HEK293 (cell line): ENCODE results near the gene TSPOAP1.

ENCODE experiments used
- CTCF ChIA-PET: fragments of 350-600 bp; formaldehyde crosslinking; extraction: SDS; loops from one replicate; lab custom pipeline; 2021; ENCODE audit warnings: antibody characterized with exemption; lab: Yijun Ruan, JAX
- POLR2A ChIA-PET: fragments of 300-600 bp; formaldehyde crosslinking; extraction: SDS; loops from one replicate; lab custom pipeline; 2020; ENCODE audit warnings: antibody characterized with exemption, inconsistent platforms; lab: Yijun Ruan, JAX
- H3K27ac ChIP-seq: fragments of 200-500 bp; sonication (Bioruptor generic); 2 replicates; pipeline ENCODE4 v1.5.1; 2014; ENCODE audit warnings: low read depth, low read length, control low read depth, inconsistent platforms; ENCODE audit errors: extremely low read depth
- H3K36me3 ChIP-seq, 2 experiments: fragments of 200-500 bp in 1 of 2; sonication (Bioruptor generic) in 1 of 2; 1 replicate in 1 of 2; 2 replicates in 1 of 2; pipeline ENCODE4 v1.5.1; 2014 to 2017; ENCODE audit warnings: inconsistent platforms in 2 of 2, low read length in 2 of 2; ENCODE audit not compliant: control insufficient read depth in 2 of 2, insufficient read depth in 1 of 2
- H3K4me1 ChIP-seq: fragments of 200-500 bp; sonication (Bioruptor generic); 2 replicates; pipeline ENCODE4 v1.5.1; 2014; ENCODE audit warnings: mild to moderate bottlenecking, low read length, inconsistent platforms; ENCODE audit not compliant: control insufficient read depth, insufficient read depth
- H3K4me3 ChIP-seq: 2 replicates; pipeline ENCODE4 v1.5.1; 2011; ENCODE audit warnings: low read depth, mild to moderate bottlenecking, control low read depth, low read length, moderate library complexity
- H3K9me3 ChIP-seq: fragments of 200-500 bp; sonication (Bioruptor generic); 2 replicates; pipeline ENCODE4 v1.5.1; 2014; ENCODE audit warnings: low read depth, low read length, inconsistent platforms; ENCODE audit not compliant: control insufficient read depth, insufficient read depth
- KLF8 ChIP-seq: fragments of 450-650 bp; formaldehyde crosslinking; IDR thresholded peaks from 2 replicates; pipeline ENCODE4 v1.5.1; 2016; ENCODE audit warnings: missing biosample characterization, missing genetic modification characterization
- OSR2 ChIP-seq: fragments of 450-650 bp; formaldehyde crosslinking; IDR thresholded peaks from 2 replicates; pipeline ENCODE4 v1.5.1; 2016; ENCODE audit warnings: missing biosample characterization, missing genetic modification characterization
- ZNF174 ChIP-seq: fragments of 450-650 bp; formaldehyde crosslinking; IDR thresholded peaks from 2 replicates; pipeline ENCODE4 v1.5.0; 2017; ENCODE audit warnings: missing biosample characterization, mild to moderate bottlenecking, missing genetic modification characterization
- ZNF544 ChIP-seq: fragments of 450-650 bp; formaldehyde crosslinking; IDR thresholded peaks from 2 replicates; pipeline ENCODE4 v1.5.0; 2017; ENCODE audit warnings: missing biosample characterization, missing genetic modification characterization
- ZNF585B ChIP-seq: fragments of 450-650 bp; formaldehyde crosslinking; IDR thresholded peaks from 2 replicates; pipeline ENCODE4 v1.5.1; 2016; ENCODE audit warnings: missing biosample characterization, missing genetic modification characterization
- ZNF629 ChIP-seq: fragments of 450-650 bp; formaldehyde crosslinking; IDR thresholded peaks from 2 replicates; pipeline ENCODE4 v1.5.1; 2017; ENCODE audit warnings: missing biosample characterization, missing genetic modification characterization
- TF ChIP-seq, protein P1 (sequence below): fragments of 450-650 bp; formaldehyde crosslinking; IDR thresholded peaks from 2 replicates; pipeline ENCODE4 v1.5.1; 2016; ENCODE audit warnings: missing biosample characterization, missing genetic modification characterization
- TF ChIP-seq, protein P2 (sequence below): fragments of 450-650 bp; formaldehyde crosslinking; IDR thresholded peaks from 2 replicates; pipeline ENCODE4 v1.5.1; 2016; ENCODE audit warnings: missing biosample characterization, missing genetic modification characterization
- TF ChIP-seq, protein P3 (sequence below): fragments of 450-650 bp; formaldehyde crosslinking; IDR thresholded peaks from 2 replicates; pipeline ENCODE4 v1.5.1; 2017; ENCODE audit warnings: missing biosample characterization, missing genetic modification characterization
- TF ChIP-seq, protein P4 (sequence below): fragments of 450-650 bp; formaldehyde crosslinking; IDR thresholded peaks from 2 replicates; pipeline ENCODE4 v1.5.1; 2016; ENCODE audit warnings: missing biosample characterization, missing genetic modification characterization
- TF ChIP-seq, protein P5 (sequence below): fragments of 450-650 bp; formaldehyde crosslinking; IDR thresholded peaks from 2 replicates; pipeline ENCODE4 v1.5.1; 2016; ENCODE audit warnings: missing biosample characterization, missing genetic modification characterization
- TF ChIP-seq, protein P6 (sequence below): fragments of 450-650 bp; formaldehyde crosslinking; IDR thresholded peaks from 2 replicates; pipeline ENCODE4 v1.5.1; 2016; ENCODE audit warnings: missing biosample characterization, missing genetic modification characterization
- TF ChIP-seq, protein P7 (sequence below): fragments of 450-650 bp; formaldehyde crosslinking; IDR thresholded peaks from 2 replicates; pipeline ENCODE4 v1.5.1; 2016; ENCODE audit warnings: missing biosample characterization, missing genetic modification characterization, low read depth

Gene TSPOAP1

DNA sequence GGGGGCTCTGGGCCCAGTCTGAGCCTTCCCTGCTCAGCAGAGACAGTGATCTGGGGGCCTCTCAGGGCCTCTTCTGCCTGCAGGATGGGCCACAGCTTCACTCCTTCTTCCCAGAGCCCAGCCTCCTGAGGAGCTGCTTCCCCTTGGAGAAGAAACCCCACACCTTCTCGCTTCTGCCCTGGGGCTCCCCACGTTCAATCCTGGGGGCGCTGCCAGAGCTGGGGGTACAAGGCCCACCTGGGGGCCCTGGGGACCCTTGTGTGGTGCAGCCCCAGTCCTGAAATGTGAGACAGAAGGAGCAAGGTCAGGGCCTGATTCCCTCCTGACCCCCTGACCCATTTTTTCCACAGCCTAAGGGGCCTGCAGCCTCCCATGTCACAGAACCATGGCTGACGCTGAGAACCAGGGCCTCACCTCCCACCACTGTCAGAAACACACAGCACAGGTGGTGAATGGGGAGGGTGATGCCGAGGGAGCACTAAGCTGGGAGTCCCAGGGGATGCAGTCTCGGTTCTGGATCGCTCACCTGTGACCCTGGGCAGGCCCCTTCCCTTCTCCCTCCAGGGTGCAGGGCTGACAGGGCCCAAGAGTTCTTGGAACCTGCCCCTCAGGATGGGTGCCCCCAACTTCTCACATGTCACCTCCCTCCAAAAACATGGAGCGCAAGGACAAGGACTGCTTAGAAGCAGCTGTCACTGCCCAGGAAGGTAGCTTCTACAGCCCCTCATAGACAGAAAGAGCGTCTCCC lies 26.2 kb downstream of the TSPOAP1 start:
- H3K4me1 ChIP-seq, result no peaks in the 10 kb centered on the region
- TF ChIP-seq OSR2 (tag by site-specific recombination), result no peak
- no peak for TF ChIP-seq ZNF544 (tag by site-specific recombination)
- no peak for TF ChIP-seq ZNF629 (tag by site-specific recombination)
- TF ChIP-seq, protein P1, sequence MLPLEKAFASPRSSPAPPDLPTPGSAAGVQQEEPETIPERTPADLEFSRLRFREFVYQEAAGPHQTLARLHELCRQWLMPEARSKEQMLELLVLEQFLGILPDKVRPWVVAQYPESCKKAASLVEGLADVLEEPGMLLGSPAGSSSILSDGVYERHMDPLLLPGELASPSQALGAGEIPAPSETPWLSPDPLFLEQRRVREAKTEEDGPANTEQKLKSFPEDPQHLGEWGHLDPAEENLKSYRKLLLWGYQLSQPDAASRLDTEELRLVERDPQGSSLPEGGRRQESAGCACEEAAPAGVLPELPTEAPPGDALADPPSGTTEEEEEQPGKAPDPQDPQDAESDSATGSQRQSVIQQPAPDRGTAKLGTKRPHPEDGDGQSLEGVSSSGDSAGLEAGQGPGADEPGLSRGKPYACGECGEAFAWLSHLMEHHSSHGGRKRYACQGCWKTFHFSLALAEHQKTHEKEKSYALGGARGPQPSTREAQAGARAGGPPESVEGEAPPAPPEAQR (tag by site-specific recombination), result no peak
- TF ChIP-seq, protein P2, sequence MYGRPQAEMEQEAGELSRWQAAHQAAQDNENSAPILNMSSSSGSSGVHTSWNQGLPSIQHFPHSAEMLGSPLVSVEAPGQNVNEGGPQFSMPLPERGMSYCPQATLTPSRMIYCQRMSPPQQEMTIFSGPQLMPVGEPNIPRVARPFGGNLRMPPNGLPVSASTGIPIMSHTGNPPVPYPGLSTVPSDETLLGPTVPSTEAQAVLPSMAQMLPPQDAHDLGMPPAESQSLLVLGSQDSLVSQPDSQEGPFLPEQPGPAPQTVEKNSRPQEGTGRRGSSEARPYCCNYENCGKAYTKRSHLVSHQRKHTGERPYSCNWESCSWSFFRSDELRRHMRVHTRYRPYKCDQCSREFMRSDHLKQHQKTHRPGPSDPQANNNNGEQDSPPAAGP (tag by site-specific recombination), result no peak
- TF ChIP-seq, all 188 proteins: peak for 0
- Histone ChIP-seq H3K9me3 (no peaks in the 10 kb centered on the region), H3K27ac (no peak overlapping the region), H3K4me3 (no peak overlapping the region), H3K36me3 (no peaks in the 10 kb centered on the region)
- ChIA-PET CTCF (interaction anchor here (0.7 to 4.7 kb wide), 6 partner anchors 10 to 170 kb away, joined by 3 to 50 read pairs (median 15); no protein-coding TSS in a partner anchor), POLR2A (no interaction called here)

DNA sequence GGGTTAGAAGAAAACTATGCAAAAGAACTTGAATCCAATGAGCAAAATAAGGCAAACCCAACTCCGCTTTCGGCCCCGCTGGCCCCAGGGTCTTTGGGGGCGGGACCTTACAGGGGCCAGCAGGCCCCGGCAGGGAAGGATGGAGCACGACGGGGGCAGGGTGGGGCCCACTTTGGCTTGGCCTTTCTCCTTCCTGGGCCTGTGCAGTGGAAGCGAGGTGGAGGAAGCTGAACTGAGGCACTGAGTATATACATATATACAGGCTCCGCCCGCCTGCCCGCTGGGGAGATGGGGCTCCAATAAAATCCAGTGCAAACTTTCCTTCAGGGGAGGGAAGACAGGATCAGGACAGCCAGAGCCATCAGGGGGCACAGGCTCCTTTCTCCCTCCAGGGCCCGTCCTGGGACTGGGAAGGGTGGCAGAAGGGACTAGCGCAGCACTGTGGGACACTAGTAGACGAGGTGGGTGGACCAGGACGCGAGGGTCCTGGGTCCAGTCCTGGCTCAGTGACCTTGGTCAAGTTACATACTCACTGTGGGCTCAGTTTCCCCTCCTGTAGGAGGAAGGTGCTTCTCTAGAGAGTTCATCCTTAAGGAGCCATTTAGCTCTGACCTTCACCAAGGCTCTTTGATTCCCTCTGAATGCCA lies 27.0 kb downstream of the TSPOAP1 start:
- no peak overlapping the region for H3K4me3 ChIP-seq
- CTCF ChIA-PET, result interaction anchor here (0.5 to 3.9 kb wide), 5 partner anchors 15 to 1383 kb away, joined by 3 to 38 read pairs (median 3); no protein-coding TSS in a partner anchor
- H3K9me3 ChIP-seq, result no peaks in the 10 kb centered on the region
- POLR2A ChIA-PET, result no interaction called here
- no peak for TF ChIP-seq KLF8 (tag by site-specific recombination)
- TF ChIP-seq, protein P3, sequence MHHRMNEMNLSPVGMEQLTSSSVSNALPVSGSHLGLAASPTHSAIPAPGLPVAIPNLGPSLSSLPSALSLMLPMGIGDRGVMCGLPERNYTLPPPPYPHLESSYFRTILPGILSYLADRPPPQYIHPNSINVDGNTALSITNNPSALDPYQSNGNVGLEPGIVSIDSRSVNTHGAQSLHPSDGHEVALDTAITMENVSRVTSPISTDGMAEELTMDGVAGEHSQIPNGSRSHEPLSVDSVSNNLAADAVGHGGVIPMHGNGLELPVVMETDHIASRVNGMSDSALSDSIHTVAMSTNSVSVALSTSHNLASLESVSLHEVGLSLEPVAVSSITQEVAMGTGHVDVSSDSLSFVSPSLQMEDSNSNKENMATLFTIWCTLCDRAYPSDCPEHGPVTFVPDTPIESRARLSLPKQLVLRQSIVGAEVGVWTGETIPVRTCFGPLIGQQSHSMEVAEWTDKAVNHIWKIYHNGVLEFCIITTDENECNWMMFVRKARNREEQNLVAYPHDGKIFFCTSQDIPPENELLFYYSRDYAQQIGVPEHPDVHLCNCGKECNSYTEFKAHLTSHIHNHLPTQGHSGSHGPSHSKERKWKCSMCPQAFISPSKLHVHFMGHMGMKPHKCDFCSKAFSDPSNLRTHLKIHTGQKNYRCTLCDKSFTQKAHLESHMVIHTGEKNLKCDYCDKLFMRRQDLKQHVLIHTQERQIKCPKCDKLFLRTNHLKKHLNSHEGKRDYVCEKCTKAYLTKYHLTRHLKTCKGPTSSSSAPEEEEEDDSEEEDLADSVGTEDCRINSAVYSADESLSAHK (tag by site-specific recombination), result no peak
- H3K4me1 ChIP-seq, result no peaks in the 10 kb centered on the region
- no peaks in the 10 kb centered on the region for H3K36me3 ChIP-seq
- no peak overlapping the region for H3K27ac ChIP-seq

DNA sequence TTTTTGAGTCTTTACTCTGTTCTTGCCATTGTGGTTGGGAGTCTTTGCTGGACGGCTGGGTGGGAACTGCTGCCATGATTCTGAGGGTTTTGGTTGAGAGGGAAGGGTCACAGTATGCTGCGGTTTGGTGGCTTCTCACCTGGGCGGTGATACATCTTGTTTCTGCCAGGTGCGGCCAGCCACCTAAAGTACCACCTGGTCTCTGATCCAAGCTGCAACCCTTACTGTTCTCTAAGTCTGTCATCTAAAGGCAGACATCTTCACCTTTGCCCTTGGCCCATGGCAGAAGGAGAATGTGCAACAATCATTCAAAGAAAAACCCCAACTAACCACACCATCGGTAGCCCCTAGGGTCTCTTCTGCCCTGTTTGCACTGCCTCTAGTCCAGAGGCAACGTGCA lies 28.3 kb downstream of the TSPOAP1 start:
- TF ChIP-seq, protein P4, sequence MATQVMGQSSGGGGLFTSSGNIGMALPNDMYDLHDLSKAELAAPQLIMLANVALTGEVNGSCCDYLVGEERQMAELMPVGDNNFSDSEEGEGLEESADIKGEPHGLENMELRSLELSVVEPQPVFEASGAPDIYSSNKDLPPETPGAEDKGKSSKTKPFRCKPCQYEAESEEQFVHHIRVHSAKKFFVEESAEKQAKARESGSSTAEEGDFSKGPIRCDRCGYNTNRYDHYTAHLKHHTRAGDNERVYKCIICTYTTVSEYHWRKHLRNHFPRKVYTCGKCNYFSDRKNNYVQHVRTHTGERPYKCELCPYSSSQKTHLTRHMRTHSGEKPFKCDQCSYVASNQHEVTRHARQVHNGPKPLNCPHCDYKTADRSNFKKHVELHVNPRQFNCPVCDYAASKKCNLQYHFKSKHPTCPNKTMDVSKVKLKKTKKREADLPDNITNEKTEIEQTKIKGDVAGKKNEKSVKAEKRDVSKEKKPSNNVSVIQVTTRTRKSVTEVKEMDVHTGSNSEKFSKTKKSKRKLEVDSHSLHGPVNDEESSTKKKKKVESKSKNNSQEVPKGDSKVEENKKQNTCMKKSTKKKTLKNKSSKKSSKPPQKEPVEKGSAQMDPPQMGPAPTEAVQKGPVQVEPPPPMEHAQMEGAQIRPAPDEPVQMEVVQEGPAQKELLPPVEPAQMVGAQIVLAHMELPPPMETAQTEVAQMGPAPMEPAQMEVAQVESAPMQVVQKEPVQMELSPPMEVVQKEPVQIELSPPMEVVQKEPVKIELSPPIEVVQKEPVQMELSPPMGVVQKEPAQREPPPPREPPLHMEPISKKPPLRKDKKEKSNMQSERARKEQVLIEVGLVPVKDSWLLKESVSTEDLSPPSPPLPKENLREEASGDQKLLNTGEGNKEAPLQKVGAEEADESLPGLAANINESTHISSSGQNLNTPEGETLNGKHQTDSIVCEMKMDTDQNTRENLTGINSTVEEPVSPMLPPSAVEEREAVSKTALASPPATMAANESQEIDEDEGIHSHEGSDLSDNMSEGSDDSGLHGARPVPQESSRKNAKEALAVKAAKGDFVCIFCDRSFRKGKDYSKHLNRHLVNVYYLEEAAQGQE, result no peak
- TF ChIP-seq ZNF585B (tag by site-specific recombination) (no peak), ZNF174 (no peak)
- TF ChIP-seq, protein P5, sequence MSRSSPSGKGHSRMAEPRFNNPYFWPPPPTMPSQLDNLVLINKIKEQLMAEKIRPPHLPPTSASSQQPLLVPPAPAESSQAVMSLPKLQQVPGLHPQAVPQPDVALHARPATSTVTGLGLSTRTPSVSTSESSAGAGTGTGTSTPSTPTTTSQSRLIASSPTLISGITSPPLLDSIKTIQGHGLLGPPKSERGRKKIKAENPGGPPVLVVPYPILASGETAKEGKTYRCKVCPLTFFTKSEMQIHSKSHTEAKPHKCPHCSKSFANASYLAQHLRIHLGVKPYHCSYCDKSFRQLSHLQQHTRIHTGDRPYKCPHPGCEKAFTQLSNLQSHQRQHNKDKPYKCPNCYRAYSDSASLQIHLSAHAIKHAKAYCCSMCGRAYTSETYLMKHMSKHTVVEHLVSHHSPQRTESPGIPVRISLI (tag by site-specific recombination), result no peak
- TF ChIP-seq, protein P6, sequence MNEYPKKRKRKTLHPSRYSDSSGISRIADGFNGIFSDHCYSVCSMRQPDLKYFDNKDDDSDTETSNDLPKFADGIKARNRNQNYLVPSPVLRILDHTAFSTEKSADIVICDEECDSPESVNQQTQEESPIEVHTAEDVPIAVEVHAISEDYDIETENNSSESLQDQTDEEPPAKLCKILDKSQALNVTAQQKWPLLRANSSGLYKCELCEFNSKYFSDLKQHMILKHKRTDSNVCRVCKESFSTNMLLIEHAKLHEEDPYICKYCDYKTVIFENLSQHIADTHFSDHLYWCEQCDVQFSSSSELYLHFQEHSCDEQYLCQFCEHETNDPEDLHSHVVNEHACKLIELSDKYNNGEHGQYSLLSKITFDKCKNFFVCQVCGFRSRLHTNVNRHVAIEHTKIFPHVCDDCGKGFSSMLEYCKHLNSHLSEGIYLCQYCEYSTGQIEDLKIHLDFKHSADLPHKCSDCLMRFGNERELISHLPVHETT, result no peak
- TF ChIP-seq, protein P7, sequence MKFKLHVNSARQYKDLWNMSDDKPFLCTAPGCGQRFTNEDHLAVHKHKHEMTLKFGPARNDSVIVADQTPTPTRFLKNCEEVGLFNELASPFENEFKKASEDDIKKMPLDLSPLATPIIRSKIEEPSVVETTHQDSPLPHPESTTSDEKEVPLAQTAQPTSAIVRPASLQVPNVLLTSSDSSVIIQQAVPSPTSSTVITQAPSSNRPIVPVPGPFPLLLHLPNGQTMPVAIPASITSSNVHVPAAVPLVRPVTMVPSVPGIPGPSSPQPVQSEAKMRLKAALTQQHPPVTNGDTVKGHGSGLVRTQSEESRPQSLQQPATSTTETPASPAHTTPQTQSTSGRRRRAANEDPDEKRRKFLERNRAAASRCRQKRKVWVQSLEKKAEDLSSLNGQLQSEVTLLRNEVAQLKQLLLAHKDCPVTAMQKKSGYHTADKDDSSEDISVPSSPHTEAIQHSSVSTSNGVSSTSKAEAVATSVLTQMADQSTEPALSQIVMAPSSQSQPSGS (tag by site-specific recombination), result no peak
- Histone ChIP-seq H3K36me3 (no peaks in the 10 kb centered on the region), H3K4me1 (no peaks in the 10 kb centered on the region), H3K9me3 (no peaks in the 10 kb centered on the region), H3K27ac (no peak overlapping the region), H3K4me3 (no peak overlapping the region)
- POLR2A ChIA-PET, result no interaction called here
- CTCF ChIA-PET, result interaction anchor here (0.6 to 1.2 kb wide), 3 partner anchors 7 to 126 kb away, joined by 3 to 4 read pairs (median 3); no protein-coding TSS in a partner anchor
